Liver (tissue), 9 donors: ENCODE data around the gene ID1. TPM values are rescaled to one million over a fixed set of nuclear protein-coding genes. Genes with fewer than 3 reads are reported as not detected.

ENCODE experiments used
- DNase-seq: peaks from one replicate; pipeline ENCODE4 v3.0.0-alpha.2; 2017; ENCODE audit warnings: low spot score
- H3K27ac ChIP-seq, 2 donors: one replicate each; pipeline ENCODE4 v1.7.0; 2013; ENCODE audit warnings: inconsistent platforms in 2 of 2, low read length in 2 of 2, control low read depth in 1 of 2, low read depth in 1 of 2, mild to moderate bottlenecking in 1 of 2
- H3K27me3 ChIP-seq, 4 donors: one replicate each; pipeline versions ENCODE4 v1.6.1 to v1.7.0; 2013; ENCODE audit warnings: low read length in 3 of 4, inconsistent platforms in 1 of 4, mild to moderate bottlenecking in 1 of 4, moderate library complexity in 1 of 4; ENCODE audit not compliant: control insufficient read depth in 4 of 4, insufficient read depth in 4 of 4
- H3K36me3 ChIP-seq, 4 donors: one replicate each; pipeline versions ENCODE4 v1.6.1 to v1.7.0; 2013; ENCODE audit warnings: low read length in 3 of 4, mild to moderate bottlenecking in 3 of 4, low read depth in 1 of 4, moderate library complexity in 1 of 4; ENCODE audit not compliant: control insufficient read depth in 4 of 4, insufficient read depth in 3 of 4
- H3K4me1 ChIP-seq, 4 donors: one replicate each; pipeline versions ENCODE4 v1.6.1 to v1.7.0; 2013; ENCODE audit warnings: low read length in 3 of 4, mild to moderate bottlenecking in 3 of 4, moderate library complexity in 1 of 4; ENCODE audit not compliant: control insufficient read depth in 4 of 4, insufficient read depth in 4 of 4
- H3K4me3 ChIP-seq, 3 donors: one replicate each; pipeline versions ENCODE4 v1.6.1 to v1.7.0; 2013; ENCODE audit warnings: low read length in 3 of 3, control low read depth in 1 of 3, low read depth in 1 of 3, mild to moderate bottlenecking in 1 of 3
- H3K9ac ChIP-seq, 2 donors: one replicate each; pipeline ENCODE4 v1.7.0; 2013; ENCODE audit warnings: low read length in 2 of 2, mild to moderate bottlenecking in 2 of 2, moderate library complexity in 2 of 2, control low read depth in 1 of 2, low read depth in 1 of 2
- H3K9me3 ChIP-seq, 4 donors: one replicate each; pipeline versions ENCODE4 v1.6.1 to v1.7.0; 2013; ENCODE audit warnings: low read length in 3 of 4; ENCODE audit not compliant: control insufficient read depth in 4 of 4
- ATF3 ChIP-seq: IDR thresholded peaks from 2 replicates; pipeline ENCODE4 v1.6.1; 2016; ENCODE audit warnings: antibody characterized with exemption
- CTCF ChIP-seq: fragments of 150-350 bp; IDR thresholded peaks from 2 replicates; pipeline ENCODE4 v1.5.1; 2017; ENCODE audit warnings: improper control_type of control experiment, low read depth, low read length; ENCODE audit not compliant: missing input control
- EGR1 ChIP-seq, 2 donors: IDR thresholded peaks; 2 replicates each; pipeline ENCODE4 v1.6.1; 2016 to 2018; ENCODE audit warnings: antibody characterized with exemption in 2 of 2, low read depth in 2 of 2
- FOXA1 ChIP-seq: IDR thresholded peaks from 2 replicates; pipeline ENCODE4 v1.6.1; 2016; ENCODE audit warnings: antibody characterized with exemption
- GABPA ChIP-seq, 2 donors: IDR thresholded peaks in 1 of 2; conservative IDR thresholded peaks in 1 of 2; 2 replicates each; pipeline ENCODE4 v1.6.1; 2016; ENCODE audit warnings: antibody characterized with exemption in 2 of 2, mild to moderate bottlenecking in 1 of 2, moderate library complexity in 1 of 2
- HNF4A ChIP-seq, 2 donors: conservative IDR thresholded peaks; 2 replicates each; pipeline ENCODE4 v1.6.1; 2016; ENCODE audit warnings: antibody characterized with exemption in 2 of 2, mild to moderate bottlenecking in 2 of 2
- JUND ChIP-seq, 2 donors: IDR thresholded peaks; 2 replicates each; pipeline ENCODE4 v1.6.1; 2016; ENCODE audit warnings: antibody characterized with exemption in 2 of 2
- MAX ChIP-seq: IDR thresholded peaks from 2 replicates; pipeline ENCODE4 v1.6.1; 2016; ENCODE audit warnings: antibody characterized with exemption
- NR2F2 ChIP-seq: IDR thresholded peaks from 2 replicates; pipeline ENCODE4 v1.6.1; 2016; ENCODE audit warnings: antibody characterized with exemption
- RAD21 ChIP-seq, 2 donors: IDR thresholded peaks; 2 replicates each; pipeline ENCODE4 v1.6.1; 2016; ENCODE audit warnings: antibody characterized with exemption in 2 of 2, mild to moderate bottlenecking in 2 of 2
- REST ChIP-seq: IDR thresholded peaks from 2 replicates; pipeline ENCODE4 v1.6.1; 2016; ENCODE audit warnings: antibody characterized with exemption, mild to moderate bottlenecking
- RXRA ChIP-seq, 2 donors: IDR thresholded peaks; 2 replicates each; pipeline ENCODE4 v1.6.1; 2017 to 2018; ENCODE audit warnings: antibody characterized with exemption in 2 of 2, mild to moderate bottlenecking in 1 of 2
- SP1 ChIP-seq: IDR thresholded peaks from 2 replicates; pipeline ENCODE4 v1.6.1; 2018; ENCODE audit warnings: antibody characterized with exemption, mild to moderate bottlenecking
- TAF1 ChIP-seq: conservative IDR thresholded peaks from 2 replicates; pipeline ENCODE4 v1.6.1; 2016; ENCODE audit warnings: antibody characterized with exemption, mild to moderate bottlenecking
- YY1 ChIP-seq: IDR thresholded peaks from 2 replicates; pipeline ENCODE4 v1.6.1; 2016; ENCODE audit warnings: antibody characterized with exemption, mild to moderate bottlenecking
- ZBTB33 ChIP-seq: IDR thresholded peaks from 2 replicates; pipeline ENCODE4 v1.6.1; 2016; ENCODE audit warnings: antibody characterized with exemption
- WGBS: extraction: QIAGEN DNeasy Blood & Tissue Kit; methylation state at CpG from one replicate; pipeline ENCODE4 v1.1.7; 2013; 5-methylcytosine and 5-hydroxymethylcytosine counted together
- polyA plus RNA-seq, 2 donors: library from polyadenylated mRNA; stranded (reverse) in 1 of 2; unstranded in 1 of 2; fragments of 200-250 nt in 1 of 2; fragments of >200 nt in 1 of 2; fragmentation: Nextera tagmentation in 1 of 2; extraction: Ambion mirVana in 1 of 2; gene quantifications; one replicate each; pipeline versions ENCODE4 v1.2.1 to v1.2.3, GENCODE V29; 2013 to 2015
- total RNA-seq, 2 donors: library from RNA; depleted of rRNA; stranded (reverse); fragments of >200 nt; gene quantifications; one replicate each; pipeline ENCODE4 v1.2.3, GENCODE V29; 2014
- donor health status: healthy.
- donor health status: healthy.
- donor health status: healthy.
- donor health status: healthy.
- donor health status: healthy.

ID1 gene
- total and polyA plus RNA-seq, 4 donors, result 33.9 to 117 (median 71.2) TPM

GRCh38 chr20:31603822-31604566 lies 1.1 kb upstream of the ID1 start:
- peak overlapping the region; percentile 68 to 90 (median 72) for H3K4me3 ChIP-seq
- peak overlapping the region; percentile 87 to 89 for H3K27ac ChIP-seq
- peak; percentile 88 for DNase-seq
- TF ChIP-seq FOXA1 (no peak), SP1 (no peak), NR2F2 (no peak), ATF3 (no peak), YY1 (no peak), ZBTB33 (no peak), MAX (peak; percentile 39), JUND (IDR thresholded peaks at IDR 0.05) (peak; percentile 23 to 30), RXRA (IDR thresholded peaks at IDR 0.05) (peak in 1 of 2 donors; percentile 21), HNF4A (conservative IDR thresholded peaks at IDR 0.05) (no peak), TAF1 (peak; percentile 71), GABPA (IDR thresholded peaks at IDR 0.05 in 1 of 2, conservative IDR thresholded peaks at IDR 0.05 in 1 of 2) (no peak), REST (no peak), CTCF (no peak), RAD21 (IDR thresholded peaks at IDR 0.05) (peak in 1 of 2 donors; percentile 14), EGR1 (IDR thresholded peaks at IDR 0.05; ENCODE audit: low read depth in 2 of 2) (no peak)
- H3K9me3 ChIP-seq, result no peaks in the 10 kb centered on the region
- H3K4me1 ChIP-seq, result peaks cover 3 to 39% (median 22%) of the 10 kb centered on the region in 4 donors
- H3K9ac ChIP-seq, result peak overlapping the region; percentile 84 to 96
- H3K36me3 ChIP-seq, result peaks cover 0 to 1% (median 0%) of the 10 kb centered on the region in 4 donors
- H3K27me3 ChIP-seq, result no peaks in the 10 kb centered on the region
- 13% methylated on average over 43 of the region's 43 CpGs for whole genome bisulfite sequencing
